IMR-90 (cell line): Measurements from ENCODE around the gene HYDIN.

Experiments
- BHLHE40 ChIP-seq: fragments of 150-350 bp; IDR thresholded peaks from 2 replicates; pipeline ENCODE4 v1.6.1; 2016; ENCODE audit warnings: mild to moderate bottlenecking, low read depth, low read length
- CEBPB ChIP-seq: IDR thresholded peaks from 2 replicates; pipeline ENCODE4 v1.6.1; 2012; ENCODE audit warnings: low read depth, low read length, improper control_type of control experiment
- CHD1 ChIP-seq: IDR thresholded peaks from 2 replicates; pipeline ENCODE4 v1.6.1; 2012; ENCODE audit warnings: low read depth, low read length, improper control_type of control experiment
- CTCF ChIP-seq: conservative IDR thresholded peaks from 2 replicates; pipeline ENCODE4 v1.5.1; 2012; ENCODE audit warnings: mild to moderate bottlenecking, low read depth, low read length, improper control_type of control experiment
- MAZ ChIP-seq: IDR thresholded peaks from 2 replicates; pipeline ENCODE4 v1.6.1; 2012; ENCODE audit warnings: low read depth, mild to moderate bottlenecking, low read length, improper control_type of control experiment, moderate library complexity, borderline replicate concordance
- MXI1 ChIP-seq: IDR thresholded peaks from 2 replicates; pipeline ENCODE4 v1.6.1; 2012; ENCODE audit warnings: low read depth, mild to moderate bottlenecking, low read length, moderate library complexity, borderline replicate concordance
- NFE2L2 ChIP-seq: fragments of 150-350 bp; IDR thresholded peaks from 2 replicates; pipeline ENCODE4 v1.6.1; 2016; ENCODE audit warnings: low read depth, mild to moderate bottlenecking, low read length
- POLR2A ChIP-seq: IDR thresholded peaks from 2 replicates; pipeline ENCODE4 v1.6.1; 2012; ENCODE audit warnings: mild to moderate bottlenecking, low read depth, low read length
- RAD21 ChIP-seq: IDR thresholded peaks from 2 replicates; pipeline ENCODE4 v1.6.1; 2012; ENCODE audit warnings: low read length, improper control_type of control experiment
- RFX5 ChIP-seq: IDR thresholded peaks from 2 replicates; pipeline ENCODE4 v1.8.0; 2012; ENCODE audit warnings: low read depth, mild to moderate bottlenecking, low read length, moderate library complexity
- SMC3 ChIP-seq: fragments of 150-350 bp; IDR thresholded peaks from 2 replicates; pipeline ENCODE4 v1.6.1; 2016; ENCODE audit warnings: low read depth, mild to moderate bottlenecking, antibody characterized with exemption, low read length, moderate library complexity
- USF2 ChIP-seq: fragments of 150-350 bp; IDR thresholded peaks from 2 replicates; pipeline ENCODE4 v1.6.1; 2017; ENCODE audit warnings: mild to moderate bottlenecking, antibody characterized with exemption, low read length, low read depth

- TF ChIP-seq CTCF (no peak), RAD21 (no peak), USF2 (no peak), POLR2A (no peak), MXI1 (no peak), MAZ (no peak), NFE2L2 (no peak), RFX5 (no peak), BHLHE40 (no peak), CEBPB (no peak), SMC3 (no peak), CHD1 (no peak)
Observed at GRCh38 chr16:70767377-70768202, 462.9 kb downstream of the HYDIN start.
